Right atrium auricular region (tissue), 2 donors: Measurements from ENCODE around the gene CETN2. TPM values are rescaled to one million over a fixed set of nuclear protein-coding genes. Genes with fewer than 3 reads are reported as not detected.

Experiments
- DNase-seq: peaks from one replicate; pipeline ENCODE4 v3.0.0-alpha.2; 2019; ENCODE audit warnings: low spot score
- H3K27ac ChIP-seq, 2 donors: fragments of 200-600 bp; sonication (generic); 1 replicate in 1 of 2; 2 replicates in 1 of 2; pipeline ENCODE4 v1.5.1; 2016 to 2019
- H3K27me3 ChIP-seq, 2 donors: fragments of 200-600 bp; sonication (generic); one replicate each; pipeline versions ENCODE4 v1.5.1 to v1.6.0; 2017 to 2019
- H3K36me3 ChIP-seq: fragments of 200-600 bp; sonication (generic); one replicate; pipeline ENCODE4 v1.5.1; 2016
- H3K4me1 ChIP-seq, 2 donors: fragments of 200-600 bp; sonication (generic); one replicate each; pipeline versions ENCODE4 v1.5.1 to v1.6.0; 2017 to 2019
- H3K4me3 ChIP-seq, 2 donors: fragments of 200-600 bp; sonication (generic); 1 replicate in 1 of 2; 2 replicates in 1 of 2; pipeline ENCODE4 v1.5.1; 2017 to 2019; ENCODE audit warnings: mild to moderate bottlenecking in 1 of 2, moderate library complexity in 1 of 2
- H3K9me3 ChIP-seq, 2 donors: fragments of 200-600 bp; sonication (generic); one replicate each; pipeline ENCODE4 v1.5.1; 2019
- CTCF ChIP-seq, 2 donors: fragments of 200-600 bp; sonication (generic); IDR thresholded peaks; one replicate each; pipeline ENCODE4 v1.5.1; 2019; ENCODE audit warnings: antibody characterized with exemption in 2 of 2
- total RNA-seq, 2 donors: library from RNA; depleted of rRNA; stranded (reverse); fragments of >200 nt; gene quantifications; one replicate each; pipeline ENCODE4 v1.1.0, GENCODE V29; 2016

Gene CETN2
- total RNA-seq, 2 donors from 2014 or later = 23.3 to 23.5 TPM

- DNase-seq = no peak
- no peak overlapping the region for H3K27ac ChIP-seq
- no peaks in the 10 kb centered on the region for H3K27me3 ChIP-seq
- no peaks in the 10 kb centered on the region for H3K4me1 ChIP-seq
- H3K9me3 ChIP-seq = no peaks in the 10 kb centered on the region
- TF ChIP-seq CTCF (IDR thresholded peaks at IDR 0.05) = no peak
- peaks cover 12% of the 10 kb centered on the region for H3K36me3 ChIP-seq
- H3K4me3 ChIP-seq = no peak overlapping the region
Observed at GRCh38 chrX:152871260-152871659, 40.7 kb upstream of the CETN2 start.

- Histone ChIP-seq H3K27me3 (no peaks in the 10 kb centered on the region), H3K4me1 (no peaks in the 10 kb centered on the region), H3K9me3 (no peaks in the 10 kb centered on the region), H3K36me3 (peaks cover 17% of the 10 kb centered on the region), H3K27ac (no peak overlapping the region), H3K4me3 (no peak overlapping the region)
- no peak for TF ChIP-seq CTCF (IDR thresholded peaks at IDR 0.05)
- no peak for DNase-seq
Observed at GRCh38 chrX:152869972-152870371, 39.4 kb upstream of the CETN2 start.

- H3K9me3 ChIP-seq = no peaks in the 10 kb centered on the region
- no peak overlapping the region for H3K4me3 ChIP-seq
- no peak for TF ChIP-seq CTCF (IDR thresholded peaks at IDR 0.05)
- H3K36me3 ChIP-seq = peaks cover 17% of the 10 kb centered on the region
- no peaks in the 10 kb centered on the region for H3K4me1 ChIP-seq
- no peak overlapping the region for H3K27ac ChIP-seq
- H3K27me3 ChIP-seq = no peaks in the 10 kb centered on the region
- DNase-seq = no peak
Observed at GRCh38 chrX:152866386-152866785, 35.8 kb upstream of the CETN2 start.

GRCh38 chrX:152865232-152865920 is 34.8 kb upstream of the CETN2 start:
- Histone ChIP-seq H3K4me3 (no peak overlapping the region), H3K27ac (no peak overlapping the region), H3K9me3 (no peaks in the 10 kb centered on the region), H3K4me1 (no peaks in the 10 kb centered on the region), H3K27me3 (no peaks in the 10 kb centered on the region), H3K36me3 (peaks cover 17% of the 10 kb centered on the region)
- no peak for TF ChIP-seq CTCF (IDR thresholded peaks at IDR 0.05)
- no peak for DNase-seq

GRCh38 chrX:152861826-152862225 is 31.3 kb upstream of the CETN2 start:
- Histone ChIP-seq H3K9me3 (no peaks in the 10 kb centered on the region), H3K4me3 (no peak overlapping the region), H3K27me3 (no peaks in the 10 kb centered on the region), H3K36me3 (peaks cover 12% of the 10 kb centered on the region), H3K27ac (no peak overlapping the region), H3K4me1 (no peaks in the 10 kb centered on the region)
- TF ChIP-seq CTCF (IDR thresholded peaks at IDR 0.05) = no peak
- no peak for DNase-seq

GRCh38 chrX:152861116-152861515 is 30.6 kb upstream of the CETN2 start:
- no peak for TF ChIP-seq CTCF (IDR thresholded peaks at IDR 0.05)
- H3K4me3 ChIP-seq = no peak overlapping the region
- no peak for DNase-seq
- H3K9me3 ChIP-seq = no peaks in the 10 kb centered on the region
- H3K4me1 ChIP-seq = no peaks in the 10 kb centered on the region
- no peaks in the 10 kb centered on the region for H3K27me3 ChIP-seq
- peaks cover 12% of the 10 kb centered on the region for H3K36me3 ChIP-seq
- H3K27ac ChIP-seq = no peak overlapping the region
